Kidney (tissue), 2 donors: ENCODE results near the gene DLX1. TPM values are rescaled to one million over a fixed set of nuclear protein-coding genes. Genes with fewer than 3 reads are reported as not detected.

Experiments used
- polyA plus RNA-seq: library from polyadenylated mRNA; stranded (reverse); fragments of 350-450 nt; fragmentation: Illumina TruSeq; extraction: RNeasy Lipid Tissue Mini Kit (QIAGEN cat#74804); gene quantifications from one replicate; pipeline ENCODE4 v1.2.3, GENCODE V29; 2014; ENCODE audit warnings: low read depth, low replicate concordance; ENCODE audit not compliant: insufficient read depth
- total RNA-seq: library from RNA; stranded (reverse); fragmentation: NEBNext Ultra II Directional; extraction: Animal tissue kit (Norgen Biotek cat#: 25700); gene quantifications from one replicate; pipeline ENCODE4 v1.2.1, GENCODE V29; 2021
- donor health status: DM: yes; HTN: yes; CAD: no.

The DLX1 gene
- total and polyA plus RNA-seq, 2 donors from 2014 or later = not detected

Other genes starting within 250 kb of the DLX1 start
- 24.8 TPM for gene SLC25A12, start 191.3 kb upstream of the DLX1 start, total RNA-seq
- 21.8 TPM for gene SLC25A12, start 191.3 kb upstream of the DLX1 start, polyA plus RNA-seq
- 35.8 TPM for gene HAT1, start 163.0 kb upstream of the DLX1 start, total RNA-seq
- gene HAT1, start 163.0 kb upstream of the DLX1 start, polyA plus RNA-seq = 35.2 TPM
- 6.2 TPM for gene METAP1D, start 85.6 kb upstream of the DLX1 start, total RNA-seq
- 4.0 TPM for gene METAP1D, start 85.6 kb upstream of the DLX1 start, polyA plus RNA-seq
- gene DLX2, start 17.4 kb downstream of the DLX1 start, total RNA-seq = not detected
- gene DLX2, start 17.4 kb downstream of the DLX1 start, polyA plus RNA-seq = not detected